DMS153 treated with DMSO at 0.1 percent for 48 hours (cell line): ENCODE data around the gene OCEL1.
"Not testable (repeated sequence)": the region's sequence is repeated elsewhere in the genome, so short reads cannot be mapped to it uniquely, and the experiment has no call there.

Experiments used
- DNase-seq: peaks from one replicate; lab custom pipeline; 2025; ENCODE audit not compliant: unreplicated experiment; lab: John Stamatoyannopoulos, UW

OCEL1 gene

DNA sequence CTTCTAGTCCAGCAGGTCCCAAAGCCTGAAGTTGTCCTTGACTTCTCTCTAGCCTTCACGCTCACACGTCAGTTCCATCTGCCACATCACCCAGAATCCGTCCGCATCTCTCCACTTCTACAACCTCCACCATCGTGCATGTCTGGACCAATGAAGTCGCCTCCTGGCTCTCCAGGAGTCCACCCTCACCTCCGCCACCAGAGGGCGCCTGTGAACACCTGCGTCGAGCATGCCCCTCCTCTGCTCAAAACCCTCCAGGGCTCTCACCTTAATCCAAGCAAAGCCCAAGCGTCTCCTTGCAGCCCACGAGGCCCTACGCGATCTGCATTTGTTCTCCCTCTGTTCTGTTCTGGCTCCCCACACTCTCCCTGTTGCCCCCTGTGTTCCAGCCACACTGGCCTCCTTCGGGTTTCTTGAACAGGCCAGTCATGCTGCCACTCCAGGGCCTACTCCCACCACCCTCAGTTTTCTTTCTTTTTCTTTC, 34.9 kb downstream of the OCEL1 start:
- peak; percentile 80 for DNase-seq

DNA sequence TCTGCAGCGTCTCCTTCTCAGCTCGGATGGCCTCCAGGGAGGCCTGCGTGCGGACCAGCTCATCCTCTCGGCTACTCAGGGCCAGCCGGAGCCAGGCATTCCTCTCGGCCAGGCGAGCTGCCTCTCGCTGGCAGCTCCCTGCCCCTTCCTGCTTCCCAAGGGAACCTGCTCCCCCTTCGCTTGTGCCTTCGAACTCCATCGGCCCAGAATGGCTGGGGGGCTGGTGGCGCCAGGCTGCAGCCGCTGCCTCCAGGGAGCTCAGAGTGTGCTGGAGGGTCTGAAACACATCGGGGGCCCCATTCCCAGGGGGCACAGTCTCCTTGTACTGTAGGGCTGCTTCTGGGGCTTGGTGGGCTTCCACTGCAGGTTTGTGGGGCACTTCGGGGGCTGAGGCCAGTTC, 36.5 kb downstream of the OCEL1 start:
- DNase-seq = no peak

DNA sequence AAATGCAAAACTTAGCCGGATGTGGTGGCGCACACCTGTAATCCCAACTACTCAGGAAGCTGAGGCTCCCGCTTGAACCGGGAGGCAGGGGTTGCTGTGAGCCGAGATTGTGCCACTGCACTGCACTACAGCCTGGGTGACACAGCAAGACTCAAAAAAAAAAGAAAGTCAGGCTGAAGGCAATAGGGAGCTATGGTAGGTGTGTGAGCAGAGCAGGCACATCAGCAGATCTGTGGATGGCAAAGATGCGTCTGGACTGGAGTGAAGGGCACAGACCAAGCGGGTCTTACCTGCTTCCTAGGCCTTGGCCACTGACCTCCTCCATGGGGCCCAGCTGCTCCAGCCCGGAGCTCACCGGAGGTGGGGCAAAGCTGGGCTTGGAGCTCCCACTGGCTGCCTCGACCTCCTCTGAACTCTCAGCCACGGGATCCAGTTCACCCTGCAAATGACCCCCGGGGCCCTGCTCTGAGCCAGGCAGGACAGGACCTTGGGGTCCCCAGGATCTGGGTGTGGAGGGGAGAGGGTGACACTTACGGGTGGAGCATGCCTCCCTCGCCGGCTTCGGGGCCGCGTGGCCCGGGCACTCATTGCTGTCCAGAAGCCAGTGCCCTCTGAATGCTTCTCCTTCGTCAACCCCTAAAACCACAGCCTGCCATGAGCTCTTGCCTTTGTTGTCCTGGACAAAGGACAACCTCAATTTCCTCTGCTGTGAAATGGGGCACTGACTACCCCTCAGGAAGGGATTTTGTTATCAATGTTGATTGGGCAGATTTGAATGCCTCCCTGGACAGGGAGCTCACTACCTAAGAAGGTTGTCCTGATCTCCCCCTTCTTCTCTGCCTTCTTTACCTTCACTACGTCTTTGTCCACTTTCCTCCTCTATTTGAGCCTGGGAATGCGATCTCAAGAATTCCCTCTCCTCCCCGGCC, 38.0 kb downstream of the OCEL1 start:
- DNase-seq = no peak

DNA sequence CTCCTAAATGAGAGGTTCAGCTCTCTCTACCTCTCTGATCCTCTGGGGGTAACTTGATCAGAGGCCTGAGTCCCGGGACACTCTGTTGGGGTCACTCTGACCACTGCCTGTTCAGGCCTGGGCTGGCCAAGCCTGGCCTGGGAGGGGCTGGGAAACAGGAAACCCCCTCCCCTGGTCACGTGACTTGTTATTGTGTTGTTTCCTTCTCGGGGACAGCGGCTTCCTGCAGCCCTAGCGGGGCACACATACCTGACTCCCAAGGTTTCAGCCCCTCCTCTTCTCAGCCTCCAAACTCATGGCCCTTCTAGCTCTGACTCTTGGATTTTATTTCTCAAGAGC, 38.6 kb downstream of the OCEL1 start, which contains the start of gene USHBP1:
TSS of gene USHBP1 (minus strand) at position 105 of the 339 bp plus-strand sequence. CDS start 446 bp downstream, outside the sequence.
- DNase-seq = no peak

DNA sequence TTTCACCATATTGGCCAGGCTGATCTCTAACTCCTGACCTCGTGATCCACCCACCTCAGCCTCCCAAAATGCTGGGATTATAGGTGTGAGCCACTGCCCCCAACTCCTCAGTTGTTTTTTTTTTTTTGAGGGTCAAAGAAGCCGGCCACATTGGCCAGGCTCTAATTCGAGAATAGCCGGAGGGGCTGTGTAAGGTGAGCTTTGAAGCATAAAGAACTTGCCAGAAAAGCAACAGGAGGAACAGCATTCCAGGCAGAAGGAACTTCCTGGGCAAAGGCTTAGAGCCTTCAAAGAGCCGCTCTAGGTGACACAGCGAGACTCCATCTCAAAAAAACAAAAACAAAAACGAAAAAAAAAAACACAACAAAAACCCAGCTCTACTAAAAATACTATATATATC, 40.0 kb downstream of the OCEL1 start:
- no peak for DNase-seq

DNA sequence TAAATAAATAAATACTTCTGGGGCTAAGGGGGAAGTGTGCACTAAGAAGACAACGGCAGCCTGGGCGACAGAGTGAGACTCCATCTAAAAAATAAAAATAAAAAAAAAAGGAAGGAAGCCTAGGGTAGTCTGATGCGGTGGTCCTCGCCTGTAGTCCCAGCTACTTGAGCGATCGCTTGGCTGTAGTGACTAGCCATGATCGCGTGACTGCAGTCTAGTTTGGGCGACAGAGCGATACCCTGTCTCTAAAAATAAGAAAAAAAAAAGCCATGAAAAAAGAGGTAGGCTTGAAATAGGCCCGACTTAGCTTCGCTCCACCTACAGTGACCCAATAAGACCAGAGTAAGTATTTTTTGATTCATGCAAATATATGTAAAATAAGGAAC, 40.6 kb downstream of the OCEL1 start:
- no peak for DNase-seq

DNA sequence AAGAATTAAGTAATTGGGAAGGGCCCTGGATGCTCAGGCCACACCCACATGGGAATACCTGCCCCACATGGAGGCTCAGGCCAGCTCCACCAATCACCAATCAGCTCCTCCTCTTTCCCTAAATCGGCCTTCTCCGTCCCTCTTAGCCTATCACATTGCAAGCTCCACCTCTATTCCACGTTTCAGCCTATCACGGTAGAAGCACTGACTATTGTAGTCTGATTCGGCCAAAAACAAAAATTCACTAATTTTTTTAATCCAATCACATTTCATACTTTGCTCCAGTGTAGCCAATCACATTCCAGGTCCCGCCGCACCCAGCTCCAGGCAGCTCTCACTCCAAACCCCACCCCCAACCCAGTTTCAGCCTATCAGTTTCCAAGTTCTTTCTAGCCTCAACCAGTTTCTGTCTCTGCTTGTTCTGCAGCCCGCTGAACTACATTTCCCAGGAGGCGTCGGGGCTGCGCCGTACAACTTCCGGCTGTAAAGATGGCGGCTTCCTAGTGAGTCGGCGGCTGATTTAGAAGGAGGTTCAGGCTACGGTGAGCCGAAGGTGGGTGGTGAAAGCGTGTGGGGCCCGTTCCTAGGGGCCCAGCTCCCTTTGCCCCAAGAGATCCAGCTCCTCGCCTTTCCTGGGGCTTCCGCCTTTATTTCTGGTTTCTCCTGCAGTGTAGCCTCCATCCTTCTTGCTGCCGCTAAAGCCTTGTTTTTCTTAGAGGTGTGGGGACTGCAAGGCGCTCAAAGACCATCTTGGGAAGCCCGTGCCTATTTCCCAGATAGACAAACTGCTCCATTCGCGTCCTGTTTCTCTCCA, 41.2 kb downstream of the OCEL1 start, which contains the start of gene BABAM1:
TSS of gene BABAM1 (plus strand) at position 469 of the 814 bp plus-strand sequence. CDS start 1,364 bp downstream, outside the sequence.
- peak; percentile 99 for DNase-seq

DNA sequence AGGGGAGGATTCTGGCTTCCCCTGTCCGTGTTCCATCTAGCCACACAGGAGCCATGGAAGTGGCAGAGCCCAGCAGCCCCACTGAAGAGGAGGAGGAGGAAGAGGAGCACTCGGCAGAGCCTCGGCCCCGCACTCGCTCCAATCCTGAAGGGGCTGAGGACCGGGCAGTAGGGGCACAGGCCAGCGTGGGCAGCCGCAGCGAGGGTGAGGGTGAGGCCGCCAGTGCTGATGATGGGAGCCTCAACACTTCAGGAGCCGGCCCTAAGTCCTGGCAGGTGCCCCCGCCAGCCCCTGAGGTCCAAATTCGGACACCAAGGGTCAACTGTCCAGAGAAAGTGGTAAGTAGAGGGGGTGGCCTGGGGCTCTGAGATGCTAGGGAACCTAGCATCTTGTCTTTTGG, 42.7 kb downstream of the OCEL1 start:
- no peak for DNase-seq

DNA sequence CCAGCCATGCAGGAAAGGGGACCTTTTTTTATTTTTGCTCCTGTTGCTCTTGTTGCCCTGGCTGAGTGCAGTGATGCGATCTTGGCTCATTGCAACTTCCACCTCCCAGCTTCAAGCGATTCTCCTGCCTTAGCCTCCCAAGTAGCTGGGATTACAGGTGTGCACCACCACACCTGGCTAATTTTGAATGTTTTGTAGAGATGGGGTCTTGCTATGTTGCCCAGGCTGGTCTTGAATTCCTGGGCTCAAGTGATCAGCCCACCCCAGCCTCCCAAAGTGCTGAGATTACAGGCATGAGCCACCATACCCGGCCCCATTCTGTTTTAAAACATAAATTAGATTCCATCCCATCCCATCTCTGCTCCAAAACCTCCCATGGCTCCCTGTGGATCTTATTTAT, 48.9 kb downstream of the OCEL1 start:
- not testable (repeated sequence) for DNase-seq

DNA sequence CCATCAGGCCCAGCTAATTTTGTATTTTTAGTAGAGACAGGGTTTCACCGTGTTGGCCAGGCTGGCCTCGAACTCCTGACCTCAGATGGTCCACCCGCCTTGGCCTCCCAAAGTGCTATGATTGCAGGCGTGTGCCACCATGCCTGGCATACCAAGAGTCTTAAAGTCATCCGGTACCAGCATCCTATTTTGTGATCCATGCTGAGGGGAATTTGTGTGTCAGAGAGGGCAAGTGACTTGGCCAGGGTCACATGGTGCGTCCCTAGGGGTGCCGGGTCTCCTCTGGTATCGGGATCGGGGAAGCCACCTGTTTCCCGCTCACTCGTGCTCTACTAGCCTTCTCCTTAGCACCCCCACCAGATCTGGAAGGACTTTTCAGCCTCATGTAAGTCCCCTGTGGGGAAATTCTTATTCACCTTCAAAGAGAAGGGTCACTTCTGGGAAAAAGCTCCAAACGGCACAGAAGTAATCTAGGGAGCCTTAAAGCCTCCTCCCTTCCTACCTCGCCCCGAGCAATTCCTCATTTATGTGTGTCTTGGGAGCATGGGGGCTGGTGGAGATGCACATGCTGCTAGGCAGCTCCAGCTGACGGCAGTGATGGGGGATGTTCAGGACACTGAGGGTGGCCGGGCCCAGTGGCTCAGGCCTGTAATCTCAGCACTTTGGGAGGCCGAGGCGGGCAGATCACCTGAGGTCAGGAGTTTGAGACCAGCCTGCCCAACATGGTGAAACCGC, 49.6 kb downstream of the OCEL1 start:
- DNase-seq = no peak
